GM12801 (cell line): ENCODE measurements around the gene PLA2G4B.

Source experiments
- CTCF ChIP-seq: IDR thresholded peaks from one replicate; pipeline ENCODE4 v1.5.1; 2011; ENCODE audit warnings: control low read depth; ENCODE audit not compliant: insufficient read length; ENCODE audit errors: extremely low read depth

PLA2G4B gene

GRCh38 chr15:41838400-41838897 lies at the start of gene PLA2G4B:
Gene PLA2G4B (plus strand): TSS chr15:41838847. CDS start chr15:41838914, 67 bp downstream.
- TF ChIP-seq CTCF, result no peak

GRCh38 chr15:41789236-41789635 lies 49.4 kb upstream of the PLA2G4B start:
- TF ChIP-seq CTCF, result no peak

GRCh38 chr15:41789662-41790061 lies 49.0 kb upstream of the PLA2G4B start:
- no peak for TF ChIP-seq CTCF

- no peak for TF ChIP-seq CTCF
Measured at GRCh38 chr15:41790169-41790568, 48.5 kb upstream of the PLA2G4B start.

- TF ChIP-seq CTCF, result no peak
Measured at GRCh38 chr15:41790756-41791546, 47.7 kb upstream of the PLA2G4B start.

GRCh38 chr15:41791547-41791937 lies 47.1 kb upstream of the PLA2G4B start:
- no peak for TF ChIP-seq CTCF

- no peak for TF ChIP-seq CTCF
Measured at GRCh38 chr15:41792000-41792637, 46.5 kb upstream of the PLA2G4B start.
